Measurements from ENCODE around the gene PTPRC.

PTPRC gene

DNA sequence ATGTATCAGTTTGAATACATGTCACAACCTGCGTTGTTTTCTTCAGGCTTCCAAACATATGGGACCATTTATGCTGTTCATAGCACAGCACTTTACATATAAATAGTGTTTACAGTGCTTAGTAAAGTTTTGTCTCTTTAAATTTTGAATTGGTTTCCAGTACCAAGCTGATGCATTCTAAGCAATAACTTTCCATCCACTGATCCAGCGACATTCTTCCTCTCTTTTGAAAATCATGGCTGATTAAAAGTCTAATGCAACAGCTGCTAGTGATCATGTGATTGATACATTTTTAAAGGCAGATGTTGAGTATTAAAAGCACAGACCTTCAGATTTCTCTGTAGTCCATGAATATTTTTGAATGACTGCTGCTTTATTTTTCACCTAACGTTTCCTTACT lies 154.9 kb downstream of the PTPRC start:
- no peaks in the 10 kb centered on the region for H3K36me3 ChIP-seq (ENCODE audit: control insufficient read depth, insufficient read depth, low read length)
- H3K27ac ChIP-seq (ENCODE audit: low read depth, low read length), result no peak overlapping the region
- H3K27me3 ChIP-seq (ENCODE audit: control insufficient read depth, insufficient read depth, low read length), result no peaks in the 10 kb centered on the region
- H3K4me1 ChIP-seq (ENCODE audit: control insufficient read depth, insufficient read depth, low read length), result no peaks in the 10 kb centered on the region
- H3K9ac ChIP-seq (ENCODE audit: low read length), result no peak overlapping the region
- no peak overlapping the region for H3K4me3 ChIP-seq (ENCODE audit: low read length)

DNA sequence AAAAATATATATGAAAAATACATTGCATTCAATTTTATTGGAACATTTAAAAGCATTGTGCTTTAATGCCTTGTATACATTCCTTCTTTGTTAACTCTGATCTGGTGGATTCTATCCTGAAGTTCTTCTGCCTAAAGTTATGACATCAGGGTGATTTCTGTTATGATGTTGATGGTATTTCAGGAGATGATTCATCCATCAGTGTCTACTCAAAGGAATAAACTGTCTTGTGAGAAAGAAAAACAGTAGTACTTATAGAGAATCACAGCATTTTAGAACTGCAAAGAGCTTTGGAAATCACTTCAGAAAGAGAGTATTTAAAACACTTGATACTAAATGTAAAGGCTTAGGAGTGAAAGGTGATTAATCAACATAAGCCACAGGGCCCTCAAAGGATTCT lies 155.7 kb downstream of the PTPRC start:
- H3K36me3 ChIP-seq (ENCODE audit: control insufficient read depth, insufficient read depth, low read length), result no peaks in the 10 kb centered on the region
- no peak overlapping the region for H3K9ac ChIP-seq (ENCODE audit: low read length)
- no peaks in the 10 kb centered on the region for H3K27me3 ChIP-seq (ENCODE audit: control insufficient read depth, insufficient read depth, low read length)
- H3K4me1 ChIP-seq (ENCODE audit: control insufficient read depth, insufficient read depth, low read length), result no peaks in the 10 kb centered on the region
- H3K27ac ChIP-seq (ENCODE audit: low read depth, low read length), result no peak overlapping the region
- H3K4me3 ChIP-seq (ENCODE audit: low read length), result no peak overlapping the region

DNA sequence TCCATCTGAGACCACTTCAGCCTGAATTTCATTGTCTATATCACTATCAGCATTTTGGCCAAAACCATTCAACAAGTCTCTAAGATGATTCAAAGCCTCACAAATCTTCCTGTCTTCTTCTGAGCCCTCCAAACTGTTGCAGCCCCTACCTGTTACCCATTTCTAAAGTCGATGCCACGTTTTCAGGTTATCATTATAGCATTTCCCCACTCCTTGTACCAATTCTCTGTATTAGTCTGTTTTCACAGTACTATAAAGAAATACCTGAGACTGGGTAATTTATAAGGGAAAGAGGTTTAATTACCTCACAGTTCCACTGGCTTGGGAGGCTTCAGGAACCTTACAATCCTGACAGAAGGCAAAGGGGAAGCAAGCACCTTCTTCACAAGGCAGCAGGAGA lies 158.8 kb downstream of the PTPRC start:
- Histone ChIP-seq H3K27ac (ENCODE audit: low read depth, low read length) (no peak overlapping the region), H3K4me1 (ENCODE audit: control insufficient read depth, insufficient read depth, low read length) (no peaks in the 10 kb centered on the region), H3K9ac (ENCODE audit: low read length) (no peak overlapping the region), H3K4me3 (ENCODE audit: low read length) (no peak overlapping the region), H3K27me3 (ENCODE audit: control insufficient read depth, insufficient read depth, low read length) (no peaks in the 10 kb centered on the region), H3K36me3 (ENCODE audit: control insufficient read depth, insufficient read depth, low read length) (no peaks in the 10 kb centered on the region)

DNA sequence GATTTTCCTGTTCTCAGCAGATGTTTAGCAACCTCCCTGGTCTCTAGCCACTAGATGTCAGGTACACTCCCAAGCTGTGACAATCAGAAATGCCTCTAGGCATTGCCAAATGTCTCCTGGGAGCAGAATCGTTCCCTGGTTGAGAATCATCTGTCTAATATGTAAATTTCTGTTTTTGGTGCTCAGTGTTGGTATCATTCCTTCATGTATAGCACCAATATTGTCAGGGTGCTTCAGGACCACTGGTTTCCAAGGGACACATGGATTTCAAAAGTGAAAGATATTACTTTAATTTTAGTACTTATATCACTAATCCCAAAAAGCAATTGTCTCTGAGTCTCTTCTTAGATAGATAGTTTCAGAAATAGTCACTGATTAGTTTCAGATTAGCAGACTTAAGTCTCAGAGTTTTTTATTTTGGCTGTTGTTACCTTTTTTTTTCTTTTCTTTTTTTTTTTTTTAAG lies 160.1 kb downstream of the PTPRC start:
- H3K27me3 ChIP-seq (ENCODE audit: control insufficient read depth, insufficient read depth, low read length), result no peaks in the 10 kb centered on the region
- H3K4me3 ChIP-seq (ENCODE audit: low read length), result no peak overlapping the region
- no peaks in the 10 kb centered on the region for H3K36me3 ChIP-seq (ENCODE audit: control insufficient read depth, insufficient read depth, low read length)
- no peak overlapping the region for H3K9ac ChIP-seq (ENCODE audit: low read length)
- H3K4me1 ChIP-seq (ENCODE audit: control insufficient read depth, insufficient read depth, low read length), result no peaks in the 10 kb centered on the region
- H3K27ac ChIP-seq (ENCODE audit: low read depth, low read length), result no peak overlapping the region

DNA sequence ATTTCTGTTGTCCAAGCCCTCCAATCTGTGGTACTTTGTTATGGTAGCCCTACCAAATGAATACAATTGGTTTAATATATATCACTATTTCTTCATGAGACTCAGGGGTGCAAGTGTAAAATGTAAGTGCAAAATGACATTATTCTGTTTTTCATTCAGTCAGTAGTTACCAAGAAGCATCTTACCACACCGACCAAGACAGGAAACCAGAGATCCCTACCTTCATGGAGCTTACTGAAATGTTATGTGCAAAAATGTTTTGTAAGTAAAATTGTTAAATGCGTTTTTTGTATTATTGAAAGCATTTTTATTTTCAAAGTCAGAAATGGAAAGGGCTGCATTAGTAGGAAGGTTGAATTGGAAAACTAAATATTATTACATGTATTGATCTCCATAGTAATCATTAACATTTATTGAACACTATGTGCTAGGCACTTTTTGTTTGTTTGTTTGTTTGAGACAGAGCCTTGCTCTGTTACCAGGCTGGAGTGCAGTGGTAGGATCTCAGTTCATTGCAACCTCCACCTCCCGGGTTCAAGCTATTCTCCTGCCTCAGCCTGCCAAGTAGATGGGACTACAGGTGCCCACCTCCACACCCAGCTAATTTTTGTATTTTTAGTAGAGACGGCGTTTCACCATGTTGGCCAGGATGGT lies 166.8 kb downstream of the PTPRC start:
- Histone ChIP-seq H3K9ac (ENCODE audit: low read length) (no peak overlapping the region), H3K4me3 (ENCODE audit: low read length) (no peak overlapping the region), H3K27ac (ENCODE audit: low read depth, low read length) (no peak overlapping the region), H3K4me1 (ENCODE audit: control insufficient read depth, insufficient read depth, low read length) (no peaks in the 10 kb centered on the region), H3K27me3 (ENCODE audit: control insufficient read depth, insufficient read depth, low read length) (no peaks in the 10 kb centered on the region), H3K36me3 (ENCODE audit: control insufficient read depth, insufficient read depth, low read length) (no peaks in the 10 kb centered on the region)

DNA sequence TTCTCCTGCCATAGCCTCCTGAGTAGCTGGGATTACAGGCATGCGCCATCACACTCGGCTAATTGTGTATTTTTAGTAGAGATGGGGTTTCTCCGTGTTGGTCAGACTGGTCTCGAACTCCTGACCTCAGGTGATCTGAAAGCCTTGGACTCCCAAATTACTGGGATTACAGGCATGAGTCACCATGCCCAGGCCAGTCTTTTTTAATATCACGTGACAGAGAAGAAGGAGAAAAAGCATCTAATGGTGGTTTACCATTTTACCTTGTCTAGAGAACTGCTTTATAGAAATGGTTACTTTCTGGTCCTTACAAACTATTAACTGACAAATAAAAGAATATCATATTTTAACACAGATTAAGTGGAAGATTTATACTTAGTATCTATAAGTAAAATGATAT lies 168.0 kb downstream of the PTPRC start:
- Histone ChIP-seq H3K4me1 (ENCODE audit: control insufficient read depth, insufficient read depth, low read length) (no peaks in the 10 kb centered on the region), H3K4me3 (ENCODE audit: low read length) (no peak overlapping the region), H3K36me3 (ENCODE audit: control insufficient read depth, insufficient read depth, low read length) (no peaks in the 10 kb centered on the region), H3K27ac (ENCODE audit: low read depth, low read length) (no peak overlapping the region), H3K27me3 (ENCODE audit: control insufficient read depth, insufficient read depth, low read length) (no peaks in the 10 kb centered on the region), H3K9ac (ENCODE audit: low read length) (no peak overlapping the region)

Data from rectal smooth muscle tissue (tissue), 1 donor.